ENCODE data around the gene BPIFB3. TPM values are rescaled to one million over a fixed set of nuclear protein-coding genes. Genes with fewer than 3 reads are reported as not detected.

The BPIFB3 gene
- total and polyA plus RNA-seq, 2 of the 4 experiments (the other 2 are of a cell fraction): not detected

- Histone ChIP-seq H4K91ac (ENCODE audit: insufficient read depth, low read depth, low read length) (no peak overlapping the region), H3K4me2 (ENCODE audit: low read depth, low read length) (no peak overlapping the region), H3K79me1 (ENCODE audit: low read depth in 1 of 2, low read length in 2 of 2) (no peaks in the 10 kb centered on the region), H3K56ac (ENCODE audit: extremely low read depth, insufficient read depth, low read length) (no peak overlapping the region), H4K5ac (ENCODE audit: low read depth, low read length) (no peak overlapping the region), H2AK9ac (replicated peaks; ENCODE audit: low read depth, low read length, poor library complexity) (no peak overlapping the region), H3K36me3 (ENCODE audit: control insufficient read depth, insufficient read depth, low read length) (no peaks in the 10 kb centered on the region), H3K4me3 (ENCODE audit: insufficient read depth, low read depth, low read length) (no peak overlapping the region), H3K27ac (ENCODE audit: insufficient read depth, low read length) (no peak overlapping the region), H3K23ac (ENCODE audit: low read depth, low read length) (no peak overlapping the region), H4K20me1 (ENCODE audit: insufficient read depth, low read length) (no peaks in the 10 kb centered on the region), H3K9me1 (ENCODE audit: insufficient read depth, low read length) (no peaks in the 10 kb centered on the region), H2BK5ac (ENCODE audit: low read depth, low read length, poor library complexity, severe bottlenecking) (no peak overlapping the region), H3K14ac (replicated peaks; ENCODE audit: low read depth, low read length) (no peak overlapping the region), H2AK5ac (ENCODE audit: low read depth, low read length) (no peak overlapping the region), H3K27me3 (ENCODE audit: control insufficient read depth, insufficient read depth, low read length) (peaks cover 4% of the 10 kb centered on the region; the same call in 1 of the 2 replicates), H2BK15ac (ENCODE audit: low read depth, low read length) (no peak overlapping the region), H3K18ac (ENCODE audit: low read depth, low read length) (no peak overlapping the region), H3K9me3 (ENCODE audit: control insufficient read depth, insufficient read depth, low read length) (no peaks in the 10 kb centered on the region), H2BK20ac (ENCODE audit: low read depth, low read length) (no peak overlapping the region), H3K4me1 (ENCODE audit: control insufficient read depth, insufficient read depth, low read length) (no peaks in the 10 kb centered on the region), H2BK120ac (ENCODE audit: low read depth, low read length) (no peak overlapping the region), H3K9ac (ENCODE audit: low read depth, low read length) (no peak overlapping the region), H3K4ac (ENCODE audit: low read depth, low read length) (no peak overlapping the region), H2AFZ (replicated peaks; ENCODE audit: low read length, poor library complexity) (no peak overlapping the region), H4K8ac (ENCODE audit: low read depth in 2 of 2, low read length in 2 of 2) (no peak overlapping the region)
- in situ Hi-C loops (cut with MboI; ENCODE audit: low sequenced_read_pairs) (no loop called here), intact Hi-C loops (cut with micrococcal nuclease) (no loop called here), dilution Hi-C loops (cut with HindIII; ENCODE audit: low sequenced_read_pairs, unreplicated experiment) (no loop called here)
- POLR2A ChIA-PET (ENCODE audit: unreplicated experiment): no interaction called here
- CTCF ChIA-PET: no interaction called here
- no peak for ATAC-seq (ENCODE audit: low read depth)
- WGBS, 2 experiments (ENCODE audit: extremely low coverage in 2 of 2, insufficient read length in 1 of 2): 65% methylated on average over 2 of the region's 7 CpGs; no CpG with 5 or more reads in 1 of the 2 experiments
- BruUV-seq (replicated peaks): no TSS peak
- no peak for TF ChIP-seq MAZ (IDR thresholded peaks at IDR 0.05; ENCODE audit: borderline replicate concordance, low read depth, low read length)
- TF ChIP-seq ELK1 (IDR thresholded peaks at IDR 0.05; ENCODE audit: borderline replicate concordance, low read depth, low read length): no peak
- TF ChIP-seq SMC3 (IDR thresholded peaks at IDR 0.05; ENCODE audit: low read depth, low read length): no peak
- no peak for TF ChIP-seq FOS (IDR thresholded peaks at IDR 0.05; ENCODE audit: low read depth, low read length)
- no peak for TF ChIP-seq POLR2A (IDR thresholded peaks at IDR 0.05; ENCODE audit: low read depth, low read length)
- no peak for TF ChIP-seq BHLHE40 (IDR thresholded peaks at IDR 0.05; ENCODE audit: low read depth, low read length)
- no peak for TF ChIP-seq MXI1 (IDR thresholded peaks at IDR 0.05; ENCODE audit: borderline replicate concordance, low read depth, low read length)
- no peak for TF ChIP-seq RFX5 (IDR thresholded peaks at IDR 0.05; ENCODE audit: low read depth, low read length)
- TF ChIP-seq, protein P1, sequence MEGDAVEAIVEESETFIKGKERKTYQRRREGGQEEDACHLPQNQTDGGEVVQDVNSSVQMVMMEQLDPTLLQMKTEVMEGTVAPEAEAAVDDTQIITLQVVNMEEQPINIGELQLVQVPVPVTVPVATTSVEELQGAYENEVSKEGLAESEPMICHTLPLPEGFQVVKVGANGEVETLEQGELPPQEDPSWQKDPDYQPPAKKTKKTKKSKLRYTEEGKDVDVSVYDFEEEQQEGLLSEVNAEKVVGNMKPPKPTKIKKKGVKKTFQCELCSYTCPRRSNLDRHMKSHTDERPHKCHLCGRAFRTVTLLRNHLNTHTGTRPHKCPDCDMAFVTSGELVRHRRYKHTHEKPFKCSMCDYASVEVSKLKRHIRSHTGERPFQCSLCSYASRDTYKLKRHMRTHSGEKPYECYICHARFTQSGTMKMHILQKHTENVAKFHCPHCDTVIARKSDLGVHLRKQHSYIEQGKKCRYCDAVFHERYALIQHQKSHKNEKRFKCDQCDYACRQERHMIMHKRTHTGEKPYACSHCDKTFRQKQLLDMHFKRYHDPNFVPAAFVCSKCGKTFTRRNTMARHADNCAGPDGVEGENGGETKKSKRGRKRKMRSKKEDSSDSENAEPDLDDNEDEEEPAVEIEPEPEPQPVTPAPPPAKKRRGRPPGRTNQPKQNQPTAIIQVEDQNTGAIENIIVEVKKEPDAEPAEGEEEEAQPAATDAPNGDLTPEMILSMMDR (conservative IDR thresholded peaks at IDR 0.05; ENCODE audit: low read depth, low read length): no peak
- TF ChIP-seq MAFK (IDR thresholded peaks at IDR 0.05; ENCODE audit: low read depth, low read length): no peak
- TF ChIP-seq NFE2L2 (IDR thresholded peaks at IDR 0.05; ENCODE audit: low read depth, low read length): no peak
- TF ChIP-seq RCOR1 (IDR thresholded peaks at IDR 0.05; ENCODE audit: insufficient replicate concordance, low read length): no peak
- no peak for DNase-seq
Observed at GRCh38 chr20:33059136-33059535, 5.4 kb downstream of the BPIFB3 start.

Measured in IMR-90 (cell line).